Mesothelial cell of epicardium (in vitro differentiated cells): ENCODE measurements around the gene PNMA8C. TPM values are rescaled to one million over a fixed set of nuclear protein-coding genes. Genes with fewer than 3 reads are reported as not detected.

ENCODE experiments used
- DNase-seq, 2 experiments: peaks; one replicate each; pipeline ENCODE4 v3.0.0; 2021; ENCODE audit warnings: low spot score in 2 of 2; ENCODE audit not compliant: unreplicated experiment in 2 of 2
- H3K27ac Mint-ChIP-seq: 2 replicates; pipeline ENCODE4 v1.8.0; 2021; ENCODE audit warnings: mixed read lengths
- H3K27me3 Mint-ChIP-seq: 2 replicates; pipeline ENCODE4 v1.8.0; 2021; ENCODE audit warnings: low read depth, mixed read lengths
- H3K36me3 Mint-ChIP-seq: 2 replicates; pipeline ENCODE4 v1.8.0; 2021; ENCODE audit warnings: mixed read lengths
- H3K4me1 Mint-ChIP-seq: 2 replicates; pipeline ENCODE4 v1.8.0; 2021; ENCODE audit warnings: mixed read lengths
- H3K4me3 Mint-ChIP-seq: 2 replicates; pipeline ENCODE4 v1.8.0; 2021; ENCODE audit warnings: mild to moderate bottlenecking, moderate library complexity, mixed read lengths
- H3K9me3 Mint-ChIP-seq: 2 replicates; pipeline ENCODE4 v1.8.0; 2021; ENCODE audit warnings: mixed read lengths
- CTCF ChIP-seq: fragments of 200-600 bp; sonication (generic); IDR thresholded peaks from one replicate; pipeline ENCODE4 v1.5.0; 2021; ENCODE audit warnings: antibody characterized with exemption; ENCODE audit not compliant: unreplicated experiment
- total RNA-seq: library from RNA; stranded (reverse); gene quantifications from 3 replicates; pipeline ENCODE4 v1.2.1, GENCODE V29; 2021

PNMA8C gene
- total RNA-seq, 1 donor from 2014 or later: 0.49 TPM

GRCh38 chr19:46391296-46392251 is 37.2 kb downstream of the PNMA8C start:
- Mint-ChIP-seq H3K4me3 (no peak overlapping the region), H3K27ac (no peak overlapping the region), H3K9me3 (peaks cover 5% of the 10 kb centered on the region), H3K4me1 (peaks cover 15% of the 10 kb centered on the region), H3K27me3 (no peaks in the 10 kb centered on the region), H3K36me3 (peaks cover 38% of the 10 kb centered on the region)
- TF ChIP-seq CTCF: no peak
- DNase-seq: no peak

- no peak overlapping the region for H3K27ac Mint-ChIP-seq
Observed at GRCh38 chr19:46390866-46391265, 37.9 kb downstream of the PNMA8C start.

GRCh38 chr19:46390121-46390858 is 38.4 kb downstream of the PNMA8C start:
- no peak for DNase-seq
- Mint-ChIP-seq H3K27me3 (no peaks in the 10 kb centered on the region), H3K4me3 (no peak overlapping the region), H3K4me1 (peaks cover 9% of the 10 kb centered on the region), H3K9me3 (peaks cover 5% of the 10 kb centered on the region), H3K27ac (no peak overlapping the region), H3K36me3 (peaks cover 46% of the 10 kb centered on the region)
- TF ChIP-seq CTCF: no peak

More at GRCh38 chr19:46390866-46391265, 37.9 kb downstream of the PNMA8C start:
- Mint-ChIP-seq H3K4me3 (no peak overlapping the region), H3K36me3 (peaks cover 42% of the 10 kb centered on the region), H3K4me1 (peaks cover 13% of the 10 kb centered on the region), H3K9me3 (peaks cover 5% of the 10 kb centered on the region), H3K27me3 (no peaks in the 10 kb centered on the region)
- no peak for DNase-seq
- TF ChIP-seq CTCF: no peak

- H3K27ac Mint-ChIP-seq: no peak overlapping the region
- H3K36me3 Mint-ChIP-seq: peaks cover 54% of the 10 kb centered on the region
- TF ChIP-seq CTCF: no peak
- no peak for DNase-seq
- no peaks in the 10 kb centered on the region for H3K27me3 Mint-ChIP-seq
- H3K4me3 Mint-ChIP-seq: no peak overlapping the region
- peaks cover 9% of the 10 kb centered on the region for H3K4me1 Mint-ChIP-seq
- peaks cover 5% of the 10 kb centered on the region for H3K9me3 Mint-ChIP-seq
Observed at GRCh38 chr19:46388311-46389095, 40.2 kb downstream of the PNMA8C start.

- peaks cover 5% of the 10 kb centered on the region for H3K9me3 Mint-ChIP-seq
- peaks cover 55% of the 10 kb centered on the region for H3K36me3 Mint-ChIP-seq
- no peak for DNase-seq
- no peak for TF ChIP-seq CTCF
- H3K4me1 Mint-ChIP-seq: peaks cover 5% of the 10 kb centered on the region
- H3K27ac Mint-ChIP-seq: no peak overlapping the region
- H3K27me3 Mint-ChIP-seq: no peaks in the 10 kb centered on the region
- H3K4me3 Mint-ChIP-seq: no peak overlapping the region
Observed at GRCh38 chr19:46387713-46388130, 41.0 kb downstream of the PNMA8C start.
